Trophoblast cell (in vitro differentiated cells and primary cell): Measurements from ENCODE around the gene ARHGAP31.

ENCODE experiments used
- DNase-seq, 2 donors: peaks; one replicate each; pipeline ENCODE4 v3.0.0-alpha.2; 2016
- H2AFZ ChIP-seq: 2 replicates; pipeline ENCODE4 v1.6.1; 2013; ENCODE audit warnings: low read length, moderate library complexity, mild to moderate bottlenecking; ENCODE audit not compliant: insufficient read depth, poor library complexity
- H2AK5ac ChIP-seq: 2 replicates; pipeline ENCODE4 v1.6.1; 2013; ENCODE audit warnings: mild to moderate bottlenecking, low read length
- H2BK120ac ChIP-seq: 2 replicates; pipeline ENCODE4 v1.6.1; 2013; ENCODE audit warnings: low read length, mild to moderate bottlenecking, moderate library complexity; ENCODE audit not compliant: insufficient read depth, poor library complexity
- H2BK12ac ChIP-seq: 2 replicates; pipeline ENCODE4 v1.6.1; 2013; ENCODE audit warnings: mild to moderate bottlenecking, low read length, moderate library complexity
- H2BK5ac ChIP-seq: 2 replicates; pipeline ENCODE4 v1.6.1; 2013; ENCODE audit warnings: low read length, low read depth, moderate library complexity, mild to moderate bottlenecking; ENCODE audit not compliant: poor library complexity
- H3K14ac ChIP-seq: 2 replicates; pipeline ENCODE4 v1.6.1; 2013; ENCODE audit warnings: mild to moderate bottlenecking, low read length
- H3K18ac ChIP-seq: 2 replicates; pipeline ENCODE4 v1.6.1; 2013; ENCODE audit warnings: mild to moderate bottlenecking, low read length
- H3K23ac ChIP-seq: 2 replicates; pipeline ENCODE4 v1.6.1; 2013; ENCODE audit warnings: low read length
- H3K27ac ChIP-seq: 2 replicates; pipeline ENCODE4 v1.5.1; 2013; ENCODE audit warnings: low read depth, mild to moderate bottlenecking, inconsistent platforms, low read length, moderate library complexity
- H3K27me3 ChIP-seq: 2 replicates; pipeline ENCODE4 v1.6.1; 2013; ENCODE audit warnings: inconsistent platforms, mild to moderate bottlenecking, low read length, moderate library complexity; ENCODE audit not compliant: insufficient read depth
- H3K36me3 ChIP-seq, 2 experiments: 1 replicate in 1 of 2; 2 replicates in 1 of 2; pipeline ENCODE4 v1.6.1; 2013; ENCODE audit warnings: low read length in 2 of 2, mild to moderate bottlenecking in 2 of 2, moderate library complexity in 1 of 2; ENCODE audit not compliant: insufficient read depth in 2 of 2, control insufficient read depth in 1 of 2
- H3K4ac ChIP-seq: 2 replicates; pipeline ENCODE4 v1.6.1; 2013; ENCODE audit warnings: low read depth, mild to moderate bottlenecking, low read length, moderate library complexity
- H3K4me1 ChIP-seq, 2 experiments: 1 replicate in 1 of 2; 2 replicates in 1 of 2; pipeline ENCODE4 v1.6.1; 2013; ENCODE audit warnings: low read length in 2 of 2, mild to moderate bottlenecking in 2 of 2, moderate library complexity in 1 of 2; ENCODE audit not compliant: insufficient read depth in 2 of 2, control insufficient read depth in 1 of 2
- H3K4me2 ChIP-seq: 2 replicates; pipeline ENCODE4 v1.6.1; 2013; ENCODE audit warnings: inconsistent platforms, mild to moderate bottlenecking, low read length, moderate library complexity
- H3K4me3 ChIP-seq: 2 replicates; pipeline ENCODE4 v1.5.1; 2013; ENCODE audit warnings: mild to moderate bottlenecking, low read depth, low read length, inconsistent platforms
- H3K79me1 ChIP-seq: one replicate; pipeline ENCODE4 v1.6.1; 2013; ENCODE audit warnings: low read length
- H3K79me2 ChIP-seq: 2 replicates; pipeline ENCODE4 v1.6.1; 2013; ENCODE audit warnings: low read length, mild to moderate bottlenecking; ENCODE audit not compliant: control insufficient read depth, insufficient read depth, poor library complexity
- H3K9ac ChIP-seq: 2 replicates; pipeline ENCODE4 v1.6.1; 2013; ENCODE audit warnings: mild to moderate bottlenecking, low read length
- H3K9me3 ChIP-seq: 2 replicates; pipeline ENCODE4 v1.6.1; 2013; ENCODE audit warnings: low read depth, mild to moderate bottlenecking, control low read depth, inconsistent platforms, low read length; ENCODE audit not compliant: insufficient read depth
- H4K12ac ChIP-seq: 2 replicates; pipeline ENCODE4 v1.6.1; 2013; ENCODE audit warnings: low read depth, mild to moderate bottlenecking, low read length, moderate library complexity
- H4K8ac ChIP-seq: 2 replicates; pipeline ENCODE4 v1.6.1; 2013; ENCODE audit warnings: low read depth, mild to moderate bottlenecking, low read length, moderate library complexity
- H4K91ac ChIP-seq: one replicate; pipeline ENCODE4 v1.6.1; 2013; ENCODE audit warnings: low read depth, mild to moderate bottlenecking, low read length, moderate library complexity
- WGBS: extraction: QIAGEN DNeasy Blood & Tissue Kit; methylation state at CpG from one replicate; pipeline ENCODE4 v1.1.7; 2013; ENCODE audit warnings: missing lambda C conversion rate; ENCODE audit not compliant: insufficient read length, insufficient coverage; ENCODE audit errors: extremely low coverage; 5-methylcytosine and 5-hydroxymethylcytosine counted together

Gene ARHGAP31

DNA sequence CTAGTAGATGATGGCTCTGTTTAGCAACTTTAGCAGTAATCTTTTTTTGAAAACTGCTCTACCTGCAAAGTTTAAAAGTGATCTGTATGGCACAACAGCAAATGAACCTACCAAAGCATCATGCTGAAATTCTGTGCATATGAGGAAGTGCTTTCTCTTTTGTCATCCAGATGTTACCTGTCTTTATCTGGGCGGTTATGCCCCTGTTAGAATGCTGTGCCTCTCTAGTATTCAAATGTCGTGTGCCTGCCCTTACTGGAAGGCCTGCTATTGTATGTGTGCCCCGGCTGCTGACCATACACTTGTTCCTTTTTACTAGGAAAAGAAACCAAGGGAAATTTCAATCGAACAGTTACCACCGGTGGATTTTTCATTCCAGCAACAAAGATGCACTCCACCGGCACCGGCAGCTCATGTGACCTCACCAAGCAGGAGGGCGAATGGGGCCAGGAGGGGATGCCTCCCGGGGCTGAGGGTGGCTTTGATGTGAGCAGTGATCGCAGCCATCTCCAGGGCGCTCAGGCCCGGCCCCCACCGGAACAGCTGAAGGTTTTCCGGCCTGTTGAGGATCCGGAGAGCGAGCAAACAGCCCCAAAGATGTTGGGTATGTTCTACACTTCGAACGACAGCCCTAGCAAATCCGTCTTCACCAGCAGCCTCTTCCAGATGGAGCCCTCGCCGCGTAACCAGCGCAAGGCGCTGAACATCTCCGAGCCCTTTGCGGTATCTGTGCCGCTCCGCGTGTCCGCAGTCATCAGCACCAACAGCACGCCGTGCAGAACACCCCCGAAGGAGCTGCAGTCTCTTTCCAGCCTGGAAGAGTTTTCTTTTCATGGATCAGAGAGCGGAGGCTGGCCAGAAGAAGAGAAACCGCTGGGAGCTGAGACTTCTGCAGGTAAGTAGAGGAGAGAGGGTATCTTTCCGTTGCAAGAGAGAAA, 107.6 kb downstream of the ARHGAP31 start:
- no peak overlapping the region for H2AFZ ChIP-seq
- H2AK5ac ChIP-seq = no peak overlapping the region
- no peak overlapping the region for H3K23ac ChIP-seq
- no peak overlapping the region for H3K4me2 ChIP-seq
- no peak overlapping the region for H2BK12ac ChIP-seq
- WGBS = no CpG with 5 or more reads among the region's 36 CpGs
- H3K4ac ChIP-seq = no peak overlapping the region
- H2BK120ac ChIP-seq = no peak overlapping the region
- no peak overlapping the region for H4K91ac ChIP-seq
- no peaks in the 10 kb centered on the region for H3K79me2 ChIP-seq
- H3K18ac ChIP-seq = no peak overlapping the region
- H3K36me3 ChIP-seq = peaks cover 19 to 39% of the 10 kb centered on the region in 2 experiments
- no peaks in the 10 kb centered on the region for H3K79me1 ChIP-seq
- no peak overlapping the region for H3K9ac ChIP-seq
- H3K27ac ChIP-seq = no peak overlapping the region
- H3K9me3 ChIP-seq = no peaks in the 10 kb centered on the region
- H3K27me3 ChIP-seq = no peaks in the 10 kb centered on the region
- H3K4me1 ChIP-seq = peaks cover 0 to 3% of the 10 kb centered on the region in 2 experiments
- no peak overlapping the region for H4K12ac ChIP-seq
- H4K8ac ChIP-seq = no peak overlapping the region
- H3K4me3 ChIP-seq = no peak overlapping the region
- no peak overlapping the region for H2BK5ac ChIP-seq
- no peak for DNase-seq
- H3K14ac ChIP-seq = no peak overlapping the region

GRCh38 chr3:119402791-119403190, 108.6 kb downstream of the ARHGAP31 start:
- no peak overlapping the region for H2AK5ac ChIP-seq
- H3K79me1 ChIP-seq = no peaks in the 10 kb centered on the region
- WGBS = no CpG with 5 or more reads among the region's 1 CpG

GRCh38 chr3:119403201-119403600, 109.0 kb downstream of the ARHGAP31 start:
- Histone ChIP-seq H3K14ac (no peak overlapping the region), H3K79me1 (no peaks in the 10 kb centered on the region)
- WGBS = no CpG with 5 or more reads among the region's 1 CpG

More at GRCh38 chr3:119402791-119403190, 108.6 kb downstream of the ARHGAP31 start:
- no peak overlapping the region for H4K12ac ChIP-seq
- H3K27me3 ChIP-seq = no peaks in the 10 kb centered on the region
- no peaks in the 10 kb centered on the region for H3K4me1 ChIP-seq
- no peak overlapping the region for H4K8ac ChIP-seq
- no peak overlapping the region for H3K4me2 ChIP-seq
- H3K18ac ChIP-seq = no peak overlapping the region
- no peak overlapping the region for H2AFZ ChIP-seq
- no peak overlapping the region for H2BK12ac ChIP-seq
- H3K23ac ChIP-seq = no peak overlapping the region
- H3K36me3 ChIP-seq = peaks cover 15 to 37% of the 10 kb centered on the region in 2 experiments
- no peaks in the 10 kb centered on the region for H3K79me2 ChIP-seq
- no peaks in the 10 kb centered on the region for H3K9me3 ChIP-seq
- no peak overlapping the region for H2BK5ac ChIP-seq
- no peak overlapping the region for H3K14ac ChIP-seq
- no peak overlapping the region for H3K27ac ChIP-seq
- no peak overlapping the region for H2BK120ac ChIP-seq
- no peak overlapping the region for H4K91ac ChIP-seq
- H3K4ac ChIP-seq = no peak overlapping the region
- no peak overlapping the region for H3K9ac ChIP-seq
- no peak overlapping the region for H3K4me3 ChIP-seq
- no peak for DNase-seq

GRCh38 chr3:119405315-119405714, 111.1 kb downstream of the ARHGAP31 start:
- Histone ChIP-seq H3K36me3 (peaks cover 15 to 40% of the 10 kb centered on the region in 2 experiments), H2AFZ (no peak overlapping the region), H4K8ac (no peak overlapping the region), H3K79me1 (no peaks in the 10 kb centered on the region), H3K9me3 (no peaks in the 10 kb centered on the region), H3K23ac (no peak overlapping the region), H3K4me3 (no peak overlapping the region), H3K27ac (no peak overlapping the region), H3K27me3 (no peaks in the 10 kb centered on the region), H4K12ac (no peak overlapping the region), H2AK5ac (no peak overlapping the region), H2BK120ac (no peak overlapping the region), H3K14ac (no peak overlapping the region), H2BK12ac (no peak overlapping the region), H3K4ac (no peak overlapping the region), H2BK5ac (no peak overlapping the region), H3K79me2 (no peaks in the 10 kb centered on the region), H3K4me2 (no peak overlapping the region), H3K18ac (no peak overlapping the region), H3K4me1 (peaks cover 0 to 6% of the 10 kb centered on the region in 2 experiments), H3K9ac (no peak overlapping the region), H4K91ac (no peak overlapping the region)
- DNase-seq = peak in 1 of 2 donors; percentile 45
- WGBS = no CpG with 5 or more reads among the region's 2 CpGs

More at GRCh38 chr3:119403201-119403600, 109.0 kb downstream of the ARHGAP31 start:
- no peak for DNase-seq
- H3K79me2 ChIP-seq = no peaks in the 10 kb centered on the region
- H3K18ac ChIP-seq = no peak overlapping the region
- H3K4me2 ChIP-seq = no peak overlapping the region
- no peak overlapping the region for H4K8ac ChIP-seq
- no peak overlapping the region for H4K12ac ChIP-seq
- H2BK5ac ChIP-seq = no peak overlapping the region
- H3K27me3 ChIP-seq = no peaks in the 10 kb centered on the region
- no peaks in the 10 kb centered on the region for H3K9me3 ChIP-seq
- H3K27ac ChIP-seq = no peak overlapping the region
- no peak overlapping the region for H3K4me3 ChIP-seq
- H3K23ac ChIP-seq = no peak overlapping the region
- H2AK5ac ChIP-seq = no peak overlapping the region
- H2AFZ ChIP-seq = no peak overlapping the region
- no peak overlapping the region for H3K9ac ChIP-seq
- no peak overlapping the region for H2BK120ac ChIP-seq
- H3K4me1 ChIP-seq = no peaks in the 10 kb centered on the region
- peaks cover 15 to 37% of the 10 kb centered on the region in 2 experiments for H3K36me3 ChIP-seq
- H3K4ac ChIP-seq = no peak overlapping the region
- H4K91ac ChIP-seq = no peak overlapping the region
- H2BK12ac ChIP-seq = no peak overlapping the region
